Esophagus muscularis mucosa (tissue), 4 donors: ENCODE results near the gene PRR14. TPM values are rescaled to one million over a fixed set of nuclear protein-coding genes. Genes with fewer than 3 reads are reported as not detected.

Source experiments
- DNase-seq: peaks from one replicate; pipeline ENCODE4 v3.0.0-alpha.2; 2017; ENCODE audit errors: extremely low spot score
- H3K27ac ChIP-seq, 4 donors: fragments of 200-600 bp; sonication (generic); replicated peaks in 1 of 4; 1 replicate in 3 of 4; 2 replicates in 1 of 4; pipeline ENCODE4 v1.5.1; 2016 to 2019; ENCODE audit warnings: mild to moderate bottlenecking in 1 of 4
- H3K27me3 ChIP-seq, 4 donors: fragments of 200-600 bp; sonication (generic); one replicate each; pipeline versions ENCODE4 v1.5.1 to v1.6.0; 2016 to 2019
- H3K36me3 ChIP-seq, 4 donors: fragments of 200-600 bp; sonication (generic); one replicate each; pipeline ENCODE4 v1.5.1; 2016 to 2019
- H3K4me1 ChIP-seq, 4 donors: fragments of 200-600 bp; sonication (generic); one replicate each; pipeline ENCODE4 v1.5.1; 2016 to 2019
- H3K4me3 ChIP-seq, 4 donors: fragments of 200-600 bp; sonication (generic); 1 replicate in 2 of 4; 2 replicates in 2 of 4; pipeline ENCODE4 v1.5.1; 2016 to 2019; ENCODE audit warnings: mild to moderate bottlenecking in 4 of 4, moderate library complexity in 1 of 4
- H3K9me3 ChIP-seq, 4 donors: fragments of 200-600 bp; sonication (generic); 1 replicate in 3 of 4; 2 replicates in 1 of 4; pipeline ENCODE4 v1.5.1; 2016 to 2019
- CTCF ChIP-seq, 3 experiments: fragments of 200-600 bp in 2 of 3; fragments of 450-650 bp in 1 of 3; sonication (generic) in 2 of 3; IDR thresholded peaks; one replicate each; pipeline ENCODE4 v1.5.1; 2017 to 2019; ENCODE audit warnings: antibody characterized with exemption in 3 of 3, mild to moderate bottlenecking in 2 of 3, moderate library complexity in 1 of 3
- EP300 ChIP-seq: sonication (generic); formaldehyde crosslinking; IDR thresholded peaks from one replicate; pipeline ENCODE4 v1.6.1; 2017; ENCODE audit warnings: antibody characterized with exemption
- POLR2A ChIP-seq: fragments of 450-650 bp; IDR thresholded peaks from one replicate; pipeline ENCODE4 v1.6.1; 2017; ENCODE audit warnings: antibody characterized with exemption, moderate library complexity, mild to moderate bottlenecking, low read depth
- POLR2AphosphoS5 ChIP-seq, 2 donors: sonication (generic); formaldehyde crosslinking; IDR thresholded peaks; one replicate each; pipeline ENCODE4 v1.6.1; 2017; ENCODE audit warnings: antibody characterized with exemption in 2 of 2
- WGBS: methylation state at CpG from one replicate; pipeline ENCODE4 v1.1.5; 2018; 5-methylcytosine and 5-hydroxymethylcytosine counted together
- intact Hi-C: fragments of 100-400 bp; cut with DNase I; formaldehyde crosslinking; loops from one replicate; pipeline ENCODE4 v1.15.1; 2023
- total RNA-seq, 4 donors: library from RNA; depleted of rRNA; stranded (reverse); fragments of >200 nt; gene quantifications; one replicate each; pipeline versions ENCODE4 v1.1.0 to v1.2.1, GENCODE V29; 2016

The PRR14 gene
- total RNA-seq, 4 donors from 2014 or later = 30.3 to 54.0 (median 41.2) TPM

- intact Hi-C loops = no loop called here
- Histone ChIP-seq H3K4me1 (peaks cover 5 to 53% (median 34%) of the 10 kb centered on the region in 4 donors), H3K27ac (no peak overlapping the region), H3K27me3 (no peaks in the 10 kb centered on the region), H3K9me3 (no peaks in the 10 kb centered on the region), H3K4me3 (no peak overlapping the region), H3K36me3 (peaks cover 78 to 100% (median 95%) of the 10 kb centered on the region in 4 donors)
- 69% methylated on average over 7 of the region's 7 CpGs for WGBS
- no peak for DNase-seq
- TF ChIP-seq EP300 (no peak), POLR2A (no peak), CTCF (IDR thresholded peaks at IDR 0.05) (no peak), POLR2AphosphoS5 (IDR thresholded peaks at IDR 0.05) (no peak)
These were observed 15.9 kb downstream of the PRR14 start for GRCh38 chr16:30666681-30667080.

GRCh38 chr16:30667361-30667905 is 16.7 kb downstream of the PRR14 start:
- intact Hi-C loops = no loop called here
- peaks cover 4 to 45% (median 26%) of the 10 kb centered on the region in 4 donors for H3K4me1 ChIP-seq
- H3K36me3 ChIP-seq = peaks cover 76 to 94% (median 88%) of the 10 kb centered on the region in 4 donors
- TF ChIP-seq POLR2A (no peak), POLR2AphosphoS5 (IDR thresholded peaks at IDR 0.05) (no peak)
- no peaks in the 10 kb centered on the region for H3K9me3 ChIP-seq
- no peak for DNase-seq
- no peaks in the 10 kb centered on the region for H3K27me3 ChIP-seq
- WGBS = 93% methylated on average over 10 of the region's 11 CpGs
- no peak overlapping the region for H3K4me3 ChIP-seq
- H3K27ac ChIP-seq = no peak overlapping the region

- no peak for TF ChIP-seq CTCF (IDR thresholded peaks at IDR 0.05)
- no peak for TF ChIP-seq EP300
- no peak for TF ChIP-seq POLR2AphosphoS5 (IDR thresholded peaks at IDR 0.05)
- no peak for TF ChIP-seq POLR2A
- Histone ChIP-seq H3K4me3 (no peak overlapping the region), H3K27ac (no peak overlapping the region), H3K27me3 (no peaks in the 10 kb centered on the region), H3K36me3 (peaks cover 66 to 84% (median 78%) of the 10 kb centered on the region in 4 donors), H3K9me3 (no peaks in the 10 kb centered on the region), H3K4me1 (peaks cover 4 to 35% (median 17%) of the 10 kb centered on the region in 4 donors)
- 98% methylated on average over 4 of the region's 12 CpGs for WGBS
- intact Hi-C loops = no loop called here
- DNase-seq = no peak
These were observed 17.6 kb downstream of the PRR14 start for GRCh38 chr16:30668393-30668792.

GRCh38 chr16:30669026-30669902 is 18.5 kb downstream of the PRR14 start:
- no peak for DNase-seq
- Histone ChIP-seq H3K27me3 (no peaks in the 10 kb centered on the region), H3K36me3 (peaks cover 58 to 75% (median 69%) of the 10 kb centered on the region in 4 donors), H3K27ac (no peak overlapping the region), H3K4me3 (no peak overlapping the region), H3K9me3 (no peaks in the 10 kb centered on the region), H3K4me1 (peaks cover 4 to 27% (median 8%) of the 10 kb centered on the region in 4 donors)
- intact Hi-C loops = no loop called here
- 87% methylated on average over 24 of the region's 41 CpGs for WGBS
- TF ChIP-seq POLR2AphosphoS5 (IDR thresholded peaks at IDR 0.05) (peak in 1 of 2 donors; percentile 13), CTCF (IDR thresholded peaks at IDR 0.05) (no peak)
